H1 (cell line): ENCODE data around the gene CKAP5. TPM values are rescaled to one million over a fixed set of nuclear protein-coding genes. Genes with fewer than 3 reads are reported as not detected.

Experiments used
- SIX5 ChIP-seq: IDR thresholded peaks from 2 replicates; pipeline ENCODE4 v1.6.1; 2011; ENCODE audit warnings: mild to moderate bottlenecking, low read depth, low read length
- SRF ChIP-seq: IDR thresholded peaks from 2 replicates; pipeline ENCODE4 v1.6.1; 2011; ENCODE audit warnings: mild to moderate bottlenecking, low read depth, low read length, moderate library complexity
- polyA plus RNA-seq, 7 experiments: library from polyadenylated mRNA; depleted of rRNA in 3 of 7; stranded (reverse) in 5 of 7; unstranded in 2 of 7; fragments of >200 nt in 5 of 7; fragments of 200-250 nt in 2 of 7; gene quantifications; 1 replicate in 5 of 7; 2 replicates in 1 of 7; 4 replicates in 1 of 7; pipeline versions ENCODE4 v1.2.1 to v1.2.3, GENCODE V29; 2011 to 2013; ENCODE audit warnings: missing spikeins in 2 of 7, mixed read lengths in 2 of 7
- total RNA-seq: library from RNA; stranded (reverse); fragmentation: NEBNext Ultra II Directional; extraction: Animal tissue kit (Norgen Biotek cat#: 25700); gene quantifications from 2 replicates; pipeline ENCODE4 v1.2.1, GENCODE V29; 2021

Gene CKAP5
- total and polyA plus RNA-seq, 2 of the 8 experiments (the other 6 are each of a cell fraction or from before 2014, with no cell fraction given): 64.8 to 185 TPM

DNA sequence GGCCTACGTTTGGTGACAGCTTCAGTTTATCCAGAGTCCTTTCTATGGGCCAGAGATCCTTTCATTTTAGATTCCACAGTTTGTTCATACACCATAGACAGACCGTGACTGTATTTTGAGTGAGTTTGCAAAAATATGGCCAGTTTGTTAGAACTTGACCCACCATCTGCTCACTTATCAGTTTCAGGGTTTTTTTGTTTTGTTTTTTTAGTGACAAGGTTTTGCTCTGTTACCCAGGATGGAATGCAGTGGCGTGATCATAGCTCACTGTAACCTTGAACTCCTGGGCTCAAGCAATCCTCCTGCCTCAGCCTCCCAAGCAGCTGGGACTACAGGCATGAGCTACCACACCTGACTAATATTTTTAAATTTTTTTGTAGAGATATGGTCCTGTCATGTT, 9.1 kb upstream of the CKAP5 start (continued):
- TF ChIP-seq SRF (no peak), SIX5 (no peak)
